ENCODE results near the gene DUSP19.
"Not testable (repeated sequence)": the region's sequence is repeated elsewhere in the genome, so short reads cannot be mapped to it uniquely, and the experiment has no call there.

The DUSP19 gene

GRCh38 chr2:183078464-183079138 is at the start of gene DUSP19:
Gene DUSP19 (plus strand): TSS chr2:183078747. CDS start chr2:183078934, 187 bp downstream.
- no peaks in the 10 kb centered on the region for H3K36me3 Mint-ChIP-seq (ENCODE audit: low read depth)
- H3K4me1 Mint-ChIP-seq, result peaks cover 16% of the 10 kb centered on the region
- no peaks in the 10 kb centered on the region for H3K9me3 Mint-ChIP-seq
- H3K27ac Mint-ChIP-seq, result peak within 1 kb of the TSS; percentile 40
- peak; percentile 86 for DNase-seq
- peaks cover 5% of the 10 kb centered on the region for H3K27me3 Mint-ChIP-seq
- ATAC-seq, result peak; percentile 89
- peak within 1 kb of the TSS; percentile 90 for H3K4me3 Mint-ChIP-seq

- H3K27ac Mint-ChIP-seq, result no peak overlapping the region
- ATAC-seq, result no peak
- no peak for DNase-seq
- H3K4me1 Mint-ChIP-seq, result no peaks in the 10 kb centered on the region
- no peak overlapping the region for H3K4me3 Mint-ChIP-seq
- no peaks in the 10 kb centered on the region for H3K36me3 Mint-ChIP-seq (ENCODE audit: low read depth)
- H3K27me3 Mint-ChIP-seq, result peaks cover 64% of the 10 kb centered on the region
- no peaks in the 10 kb centered on the region for H3K9me3 Mint-ChIP-seq
Observed at GRCh38 chr2:183029219-183029618, 49.3 kb upstream of the DUSP19 start.

- Mint-ChIP-seq H3K27me3 (peaks cover 67% of the 10 kb centered on the region), H3K4me3 (no peak overlapping the region), H3K4me1 (peaks cover 19% of the 10 kb centered on the region), H3K27ac (no peak overlapping the region), H3K36me3 (ENCODE audit: low read depth) (no peaks in the 10 kb centered on the region), H3K9me3 (no peaks in the 10 kb centered on the region)
- ATAC-seq (no peak), DNase-seq (no peak)
Observed at GRCh38 chr2:183031911-183032794, 46.4 kb upstream of the DUSP19 start.

- DNase-seq (no peak), ATAC-seq (no peak)
- H3K4me1 Mint-ChIP-seq, result peaks cover 26% of the 10 kb centered on the region
- peaks cover 64% of the 10 kb centered on the region for H3K27me3 Mint-ChIP-seq
- no peak overlapping the region for H3K27ac Mint-ChIP-seq
- no peak overlapping the region for H3K4me3 Mint-ChIP-seq
- H3K36me3 Mint-ChIP-seq (ENCODE audit: low read depth), result no peaks in the 10 kb centered on the region
- H3K9me3 Mint-ChIP-seq, result no peaks in the 10 kb centered on the region
Observed at GRCh38 chr2:183033951-183034350, 44.6 kb upstream of the DUSP19 start.

DNA sequence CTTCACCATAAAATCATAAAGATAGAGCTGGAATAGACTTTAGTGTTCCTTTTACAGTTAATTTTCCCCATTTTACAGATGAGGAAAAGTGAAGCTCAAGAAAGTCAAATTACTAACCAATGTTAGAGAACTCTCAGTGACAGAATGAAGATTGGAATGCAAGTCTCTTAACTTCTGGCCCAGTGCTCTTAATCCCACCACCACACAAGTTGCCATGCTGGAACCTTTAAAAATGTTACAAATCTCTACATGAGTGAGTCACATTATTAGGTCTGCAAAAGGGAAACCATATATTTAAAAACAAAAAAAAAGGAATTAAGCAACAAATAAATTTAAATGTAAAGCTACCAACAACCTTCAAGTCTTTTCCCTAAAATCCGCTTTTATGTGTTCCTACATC is 43.7 kb upstream of the DUSP19 start:
- Mint-ChIP-seq H3K4me3 (no peak overlapping the region), H3K4me1 (peaks cover 28% of the 10 kb centered on the region), H3K27me3 (peaks cover 63% of the 10 kb centered on the region), H3K36me3 (ENCODE audit: low read depth) (no peaks in the 10 kb centered on the region), H3K9me3 (no peaks in the 10 kb centered on the region), H3K27ac (no peak overlapping the region)
- no peak for DNase-seq
- no peak for ATAC-seq

DNA sequence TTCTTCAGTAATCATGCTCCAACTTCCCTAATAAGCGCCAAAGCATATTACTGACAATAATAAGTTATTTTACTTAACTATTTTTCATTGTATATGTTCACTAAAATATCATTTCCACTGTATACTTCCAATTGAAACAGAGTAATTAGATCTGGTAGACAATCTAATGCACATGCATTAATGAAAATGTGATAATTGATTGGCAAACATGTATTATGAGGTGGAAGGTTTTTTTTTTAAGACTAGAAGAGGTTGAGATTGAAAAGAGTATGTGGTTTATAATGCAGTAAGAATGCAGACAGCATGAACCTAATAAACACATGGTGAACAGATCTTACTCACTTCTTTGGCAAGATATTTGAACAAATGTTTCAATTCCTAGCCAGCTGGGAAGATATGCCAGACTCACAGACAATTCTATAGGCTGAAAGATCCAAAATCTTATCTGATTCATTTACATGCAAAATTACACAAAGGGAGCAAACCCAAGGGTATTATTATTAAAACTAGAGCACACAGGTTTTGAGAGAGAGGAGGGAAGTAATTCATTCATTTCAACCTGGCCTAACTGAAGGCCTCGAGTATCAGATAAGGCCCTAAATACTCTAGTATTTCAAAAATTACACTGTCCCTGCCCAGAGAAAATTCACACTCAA is 43.1 kb upstream of the DUSP19 start:
- DNase-seq, result no peak
- no peaks in the 10 kb centered on the region for H3K36me3 Mint-ChIP-seq (ENCODE audit: low read depth)

DNA sequence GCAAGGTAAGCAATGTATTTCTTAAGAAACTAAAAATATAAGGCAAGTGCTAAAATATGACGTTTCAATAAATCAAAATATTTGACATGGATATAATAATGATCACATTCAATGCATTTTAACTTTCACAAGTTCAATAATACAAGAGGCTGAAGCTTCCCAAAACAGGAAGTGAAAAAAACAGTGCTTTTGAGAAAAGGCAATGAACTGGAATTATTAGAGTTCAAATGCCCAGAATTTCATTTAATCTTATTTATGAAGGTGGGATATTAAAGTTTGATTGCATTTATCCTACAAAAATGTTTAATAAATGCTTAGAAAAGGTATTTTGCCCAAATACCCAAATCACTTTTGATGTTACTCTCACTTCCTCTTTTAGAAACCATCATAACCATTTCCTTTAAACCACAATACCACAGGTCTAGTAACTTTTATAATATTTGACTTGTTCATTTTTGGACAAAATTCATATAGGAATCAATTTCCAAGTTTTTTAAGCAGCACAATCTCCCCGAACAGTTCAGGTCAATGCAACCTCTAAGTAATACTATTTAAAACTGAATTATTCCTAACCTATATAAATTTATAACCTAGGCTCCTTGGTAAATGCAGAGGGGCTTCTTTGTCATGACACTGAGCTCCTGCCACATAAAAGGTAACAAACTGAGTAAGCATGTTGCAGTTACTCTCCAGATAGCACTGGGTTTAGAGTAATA is 42.4 kb upstream of the DUSP19 start:
- H3K4me1 Mint-ChIP-seq, result peaks cover 28% of the 10 kb centered on the region
- DNase-seq (no peak), ATAC-seq (no peak)
- H3K9me3 Mint-ChIP-seq, result no peaks in the 10 kb centered on the region
- no peaks in the 10 kb centered on the region for H3K36me3 Mint-ChIP-seq (ENCODE audit: low read depth)
- peaks cover 63% of the 10 kb centered on the region for H3K27me3 Mint-ChIP-seq
- no peak overlapping the region for H3K27ac Mint-ChIP-seq
- no peak overlapping the region for H3K4me3 Mint-ChIP-seq

More for the DNA sequence above, 43.1 kb upstream of the DUSP19 start:
- H3K27me3 Mint-ChIP-seq, result peaks cover 62% of the 10 kb centered on the region
- ATAC-seq, result no peak
- H3K27ac Mint-ChIP-seq, result no peak overlapping the region
- no peaks in the 10 kb centered on the region for H3K9me3 Mint-ChIP-seq
- H3K4me3 Mint-ChIP-seq, result no peak overlapping the region
- H3K4me1 Mint-ChIP-seq, result peaks cover 28% of the 10 kb centered on the region

GRCh38 chr2:183037074-183037552 is 41.4 kb upstream of the DUSP19 start:
- Mint-ChIP-seq H3K4me1 (peaks cover 28% of the 10 kb centered on the region), H3K4me3 (peak overlapping the region; percentile 78), H3K36me3 (ENCODE audit: low read depth) (no peaks in the 10 kb centered on the region), H3K27ac (no peak overlapping the region), H3K27me3 (peaks cover 69% of the 10 kb centered on the region), H3K9me3 (no peaks in the 10 kb centered on the region)
- no peak for ATAC-seq
- no peak for DNase-seq

DNA sequence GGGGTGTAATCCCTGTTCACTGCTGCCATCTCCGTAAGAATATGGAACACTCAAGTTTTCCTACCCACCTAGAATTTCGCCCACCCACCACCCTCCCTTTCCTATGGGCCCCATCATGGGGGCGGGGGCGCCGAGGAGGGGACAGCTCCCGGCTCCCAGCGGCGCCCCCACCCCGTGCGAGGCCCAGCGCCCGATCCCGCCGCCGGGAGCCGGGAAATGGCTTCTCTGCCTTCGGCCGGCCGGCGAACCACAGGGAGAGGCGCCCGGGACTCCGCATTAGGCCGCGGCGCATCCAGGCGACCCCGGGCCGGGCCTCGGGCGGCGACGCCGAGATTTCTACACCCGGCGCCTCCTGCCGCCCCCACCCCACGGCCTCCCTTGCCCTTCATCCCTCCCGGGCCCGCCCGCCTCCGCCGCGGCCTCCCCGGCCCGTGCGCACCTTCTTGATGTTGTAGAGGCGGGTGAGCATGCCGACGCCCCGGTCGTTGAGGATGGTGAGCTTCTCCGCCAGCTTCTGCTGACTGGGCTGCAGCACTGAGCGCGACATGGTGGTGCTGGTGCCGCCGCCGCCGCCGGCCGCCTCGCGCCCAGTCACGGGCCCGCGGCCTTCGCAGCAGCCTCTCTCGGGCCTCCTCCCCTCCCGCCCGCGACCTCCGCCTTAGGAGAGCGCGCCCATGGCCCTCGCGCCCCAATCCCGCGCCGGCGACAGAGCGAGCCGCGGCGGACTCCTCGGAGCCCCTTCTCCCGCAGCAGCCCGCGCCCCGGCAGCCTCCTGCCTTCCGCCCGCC is 40.8 kb upstream of the DUSP19 start:
- no peaks in the 10 kb centered on the region for H3K9me3 Mint-ChIP-seq
- H3K27me3 Mint-ChIP-seq, result peaks cover 70% of the 10 kb centered on the region
- H3K4me1 Mint-ChIP-seq, result peaks cover 28% of the 10 kb centered on the region
- ATAC-seq (peak; percentile 55), DNase-seq (peak; percentile 38)
- peak overlapping the region; percentile 81 for H3K4me3 Mint-ChIP-seq
- H3K27ac Mint-ChIP-seq, result no peak overlapping the region
- no peaks in the 10 kb centered on the region for H3K36me3 Mint-ChIP-seq (ENCODE audit: low read depth)

DNA sequence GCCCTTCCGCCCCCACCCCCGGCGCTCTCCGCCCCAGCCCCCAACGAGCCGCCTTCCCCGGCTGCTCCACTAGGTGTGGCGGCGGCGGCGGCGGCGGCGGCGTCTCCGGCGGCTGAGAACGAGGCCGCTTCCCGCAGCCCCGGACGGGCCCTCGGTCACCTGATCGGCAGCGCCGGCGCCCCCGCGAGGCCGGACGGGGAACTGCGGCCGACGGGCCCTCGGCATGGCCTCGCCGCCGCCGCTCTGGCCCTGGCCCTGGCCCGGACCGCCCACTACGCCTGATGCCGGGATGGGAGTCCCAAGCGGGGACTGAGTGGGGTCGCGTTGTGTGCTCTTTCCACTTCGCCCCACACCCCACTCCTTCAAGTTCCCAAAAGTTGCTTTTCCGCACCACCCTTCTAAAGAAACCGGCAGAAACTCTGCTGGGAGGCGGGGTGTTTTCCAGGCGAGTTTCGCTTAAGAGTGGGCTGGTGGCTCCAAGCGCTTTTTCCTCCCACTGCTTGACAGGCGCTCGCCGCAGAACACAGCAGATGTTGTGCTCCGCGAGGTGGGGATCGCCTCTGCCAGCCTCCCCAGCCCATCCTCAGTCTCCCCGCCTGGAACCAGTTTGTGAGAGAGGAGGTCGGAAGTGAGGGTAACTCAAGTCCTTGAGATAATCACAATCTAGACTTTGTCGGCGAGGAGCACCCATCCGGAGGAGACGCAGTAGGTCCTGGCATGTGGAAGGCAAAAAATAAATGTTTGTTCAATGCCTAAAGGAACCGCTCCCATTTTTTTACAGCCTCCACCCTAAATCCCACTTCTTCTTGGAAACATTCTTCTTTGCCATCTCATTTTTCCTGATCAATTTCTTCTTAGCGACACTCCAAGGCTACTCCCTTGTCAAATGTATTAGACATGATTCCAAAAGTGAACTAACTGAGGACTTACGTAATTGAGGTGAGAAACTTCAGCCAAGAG is 39.9 kb upstream of the DUSP19 start, which contains the start of gene NCKAP1:
Gene NCKAP1, minus strand, starts transcription at position 117 of the 960 bp plus-strand sequence. CDS start 358 bp downstream, outside the sequence.
- Mint-ChIP-seq H3K4me3 (peak within 1 kb of the TSS; percentile 81), H3K9me3 (no peaks in the 10 kb centered on the region), H3K27ac (peak within 1 kb of the TSS; percentile 17), H3K36me3 (ENCODE audit: low read depth) (no peaks in the 10 kb centered on the region), H3K27me3 (peaks cover 70% of the 10 kb centered on the region), H3K4me1 (peaks cover 28% of the 10 kb centered on the region)
- ATAC-seq (peak; percentile 95), DNase-seq (peak; percentile 91)

DNA sequence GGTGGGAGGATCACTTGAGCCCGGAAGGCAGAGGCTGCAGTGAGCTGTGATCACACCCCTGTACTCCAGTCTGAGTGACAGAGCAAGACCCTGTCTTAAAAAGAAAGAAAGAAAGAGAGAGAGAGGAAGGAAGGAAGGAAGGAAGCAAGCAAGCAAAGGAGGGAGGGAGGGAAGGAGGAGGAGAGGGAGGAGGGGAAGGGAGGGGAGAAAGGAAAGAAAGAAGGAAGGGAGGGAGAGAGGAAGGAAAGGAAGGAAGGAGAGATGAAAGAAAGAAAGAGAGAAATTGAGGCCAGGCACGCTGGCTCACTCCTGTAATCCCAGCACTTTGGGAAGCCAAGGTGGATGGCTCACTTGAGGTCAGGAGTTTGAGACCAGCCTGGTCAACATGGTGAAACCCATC is 37.9 kb upstream of the DUSP19 start:
- Mint-ChIP-seq H3K4me3 (no peak overlapping the region), H3K9me3 (peaks cover 2% of the 10 kb centered on the region), H3K36me3 (ENCODE audit: low read depth) (no peaks in the 10 kb centered on the region), H3K27me3 (peaks cover 69% of the 10 kb centered on the region), H3K27ac (no peak overlapping the region), H3K4me1 (peaks cover 24% of the 10 kb centered on the region)
- no peak for DNase-seq
- no peak for ATAC-seq

GRCh38 chr2:183043580-183043979 is 35.0 kb upstream of the DUSP19 start:
- peaks cover 65% of the 10 kb centered on the region for H3K27me3 Mint-ChIP-seq
- ATAC-seq; H3K4me1 Mint-ChIP-seq; H3K36me3 Mint-ChIP-seq (ENCODE audit: low read depth); H3K27ac Mint-ChIP-seq; DNase-seq; H3K9me3 Mint-ChIP-seq; H3K4me3 Mint-ChIP-seq: not testable (repeated sequence)

Measured in activated naive CD8-positive, alpha-beta T cell treated with anti-CD3 and anti-CD28 coated beads, Interleukin-2, amount 50 U/mL, for 24 hours (primary cell).